Cardiac fibroblast (primary cell): ENCODE data around the gene TNFAIP1.

Source experiments
- DNase-seq, 2 donors: peaks; one replicate each; pipeline versions ENCODE4 v3.0.0 to v3.0.0-alpha.2; 2010; ENCODE audit warnings: low read depth in 2 of 2
- H3K4me3 ChIP-seq, 2 donors: replicated peaks in 1 of 2; 1 replicate in 1 of 2; 2 replicates in 1 of 2; pipeline ENCODE4 v1.5.1; 2011; ENCODE audit warnings: low read depth in 2 of 2, low read length in 2 of 2, mild to moderate bottlenecking in 2 of 2, moderate library complexity in 1 of 2
- TF ChIP-seq, protein P1 (sequence below): IDR thresholded peaks from one replicate; pipeline ENCODE4 v1.5.1; 2011; ENCODE audit warnings: low read depth, mild to moderate bottlenecking, low read length, inconsistent platforms

TNFAIP1 gene

DNA sequence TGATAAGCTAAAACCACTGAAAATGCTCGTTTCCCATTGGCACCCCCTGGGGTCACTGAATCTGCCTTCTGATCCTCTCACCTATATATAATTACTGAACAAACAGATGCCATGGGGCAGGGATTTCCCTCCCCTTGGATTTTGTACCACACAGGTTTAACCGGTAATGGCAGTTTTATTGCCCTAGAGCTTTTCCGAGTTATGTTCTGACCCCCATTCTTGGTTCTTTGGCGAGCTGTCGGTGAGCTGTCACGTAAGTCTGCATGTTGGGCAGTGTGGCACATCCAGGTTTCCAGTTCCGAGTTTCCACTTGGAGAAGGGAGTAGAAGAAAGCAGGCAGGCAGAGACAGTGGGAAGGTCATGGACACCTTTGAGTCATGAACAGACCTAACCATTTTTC, 9.4 kb upstream of the TNFAIP1 start:
- TF ChIP-seq, protein P1, sequence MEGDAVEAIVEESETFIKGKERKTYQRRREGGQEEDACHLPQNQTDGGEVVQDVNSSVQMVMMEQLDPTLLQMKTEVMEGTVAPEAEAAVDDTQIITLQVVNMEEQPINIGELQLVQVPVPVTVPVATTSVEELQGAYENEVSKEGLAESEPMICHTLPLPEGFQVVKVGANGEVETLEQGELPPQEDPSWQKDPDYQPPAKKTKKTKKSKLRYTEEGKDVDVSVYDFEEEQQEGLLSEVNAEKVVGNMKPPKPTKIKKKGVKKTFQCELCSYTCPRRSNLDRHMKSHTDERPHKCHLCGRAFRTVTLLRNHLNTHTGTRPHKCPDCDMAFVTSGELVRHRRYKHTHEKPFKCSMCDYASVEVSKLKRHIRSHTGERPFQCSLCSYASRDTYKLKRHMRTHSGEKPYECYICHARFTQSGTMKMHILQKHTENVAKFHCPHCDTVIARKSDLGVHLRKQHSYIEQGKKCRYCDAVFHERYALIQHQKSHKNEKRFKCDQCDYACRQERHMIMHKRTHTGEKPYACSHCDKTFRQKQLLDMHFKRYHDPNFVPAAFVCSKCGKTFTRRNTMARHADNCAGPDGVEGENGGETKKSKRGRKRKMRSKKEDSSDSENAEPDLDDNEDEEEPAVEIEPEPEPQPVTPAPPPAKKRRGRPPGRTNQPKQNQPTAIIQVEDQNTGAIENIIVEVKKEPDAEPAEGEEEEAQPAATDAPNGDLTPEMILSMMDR: no peak
- H3K4me3 ChIP-seq: no peak overlapping the region
- DNase-seq: no peak

DNA sequence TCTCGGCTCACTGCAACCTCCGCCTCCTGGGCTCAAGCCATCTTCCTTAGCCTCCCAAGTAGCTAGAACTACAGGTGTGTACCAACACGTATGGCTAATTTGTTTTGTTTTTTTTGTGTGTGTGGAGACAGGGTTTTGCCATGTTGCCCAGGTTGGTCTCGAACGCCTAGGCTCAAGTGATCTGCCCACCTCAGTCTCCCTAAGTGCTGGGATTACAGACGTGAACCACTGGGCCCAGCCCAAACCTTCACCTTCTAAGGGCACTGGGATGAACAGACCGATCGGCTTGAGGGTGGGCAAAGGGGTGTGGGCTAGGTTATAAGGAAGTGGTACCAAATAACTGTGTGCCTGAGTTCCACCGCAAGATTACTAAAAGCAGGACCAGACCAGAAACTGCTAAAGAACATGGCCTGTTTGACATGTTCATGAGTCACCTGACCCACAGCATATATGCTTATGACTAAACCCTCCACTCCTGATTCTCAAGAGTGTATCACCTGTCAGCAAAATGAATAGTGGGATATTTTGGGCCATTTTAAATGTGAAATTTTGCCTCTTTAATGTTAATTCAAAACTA, 8.4 kb upstream of the TNFAIP1 start:
- no peak for DNase-seq
- no peak overlapping the region for H3K4me3 ChIP-seq
- TF ChIP-seq, protein P1: no peak

- no peak overlapping the region for H3K4me3 ChIP-seq
- TF ChIP-seq, protein P1: no peak
- DNase-seq: peak in 1 of 2 donors; percentile 22
These were observed 7.9 kb upstream of the TNFAIP1 start for GRCh38 chr17:28327709-28328108.

DNA sequence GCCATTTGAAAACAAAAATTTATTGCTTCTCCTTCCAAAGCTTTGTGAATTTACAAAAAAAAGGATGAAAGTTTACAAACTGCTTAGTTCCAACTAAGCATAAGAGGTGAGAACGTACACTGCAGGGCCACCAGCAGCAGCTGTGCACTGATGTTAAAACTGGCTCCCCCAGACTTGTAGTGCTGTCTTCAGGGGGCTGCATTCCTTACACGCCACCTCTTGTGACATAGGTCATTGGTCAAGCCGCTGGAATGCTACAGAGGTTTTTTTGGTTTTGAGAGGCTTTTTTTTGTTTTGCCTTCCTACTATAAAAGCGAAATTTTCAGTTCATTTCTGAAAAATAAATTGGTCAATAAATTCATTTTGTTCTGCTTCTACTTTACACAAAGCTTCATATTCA, 7.2 kb upstream of the TNFAIP1 start:
- DNase-seq: peak in 1 of 2 donors; percentile 23
- no peak overlapping the region for H3K4me3 ChIP-seq
- TF ChIP-seq, protein P1: no peak

DNA sequence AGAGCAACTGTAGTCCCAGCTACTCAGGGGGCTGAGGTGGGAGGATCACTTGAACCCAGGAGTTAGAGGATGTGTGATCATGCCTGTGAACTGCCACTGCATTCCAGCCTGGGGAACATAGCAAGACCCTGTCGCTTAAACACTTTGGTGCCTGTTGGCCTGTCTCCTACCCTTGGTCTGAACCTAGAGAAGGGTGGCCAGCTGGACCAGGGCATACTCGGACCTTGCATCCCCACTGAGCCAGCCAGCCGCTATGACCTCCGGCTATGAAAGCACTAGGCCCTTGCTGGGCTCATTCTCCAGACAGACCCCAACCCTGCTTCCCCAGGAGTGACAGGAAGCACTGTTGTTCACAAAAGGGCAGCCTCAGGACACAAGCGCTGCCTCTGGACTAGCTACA, 4.9 kb upstream of the TNFAIP1 start:
- no peak overlapping the region for H3K4me3 ChIP-seq
- no peak for DNase-seq
- TF ChIP-seq, protein P1: no peak

DNA sequence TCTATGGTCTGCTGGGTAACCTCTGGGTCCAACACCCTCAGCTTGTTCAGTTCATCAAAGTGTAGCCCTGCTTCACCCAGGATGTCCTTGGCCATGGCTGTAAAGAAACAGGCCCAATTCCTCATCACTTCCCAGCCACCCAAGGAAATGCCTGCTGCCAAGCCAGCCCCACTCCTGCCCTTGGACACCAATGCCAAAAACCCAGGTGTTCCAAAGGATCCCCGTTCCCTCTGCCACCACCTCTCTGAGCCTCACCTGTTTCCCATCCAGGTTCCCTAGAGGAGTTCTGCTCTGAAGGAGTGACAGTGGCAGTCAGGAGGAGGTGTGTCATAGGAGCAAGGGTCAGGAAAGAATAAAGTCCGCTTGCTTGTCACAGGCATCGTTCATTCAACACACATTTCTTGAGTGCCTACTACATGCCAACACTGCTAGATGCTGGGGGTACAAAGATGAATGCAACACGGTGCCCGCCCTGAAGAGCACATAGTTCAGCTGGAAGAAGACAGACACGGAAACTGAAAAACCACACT, 3.6 kb upstream of the TNFAIP1 start:
- TF ChIP-seq, protein P1: no peak
- H3K4me3 ChIP-seq: no peak overlapping the region
- no peak for DNase-seq

DNA sequence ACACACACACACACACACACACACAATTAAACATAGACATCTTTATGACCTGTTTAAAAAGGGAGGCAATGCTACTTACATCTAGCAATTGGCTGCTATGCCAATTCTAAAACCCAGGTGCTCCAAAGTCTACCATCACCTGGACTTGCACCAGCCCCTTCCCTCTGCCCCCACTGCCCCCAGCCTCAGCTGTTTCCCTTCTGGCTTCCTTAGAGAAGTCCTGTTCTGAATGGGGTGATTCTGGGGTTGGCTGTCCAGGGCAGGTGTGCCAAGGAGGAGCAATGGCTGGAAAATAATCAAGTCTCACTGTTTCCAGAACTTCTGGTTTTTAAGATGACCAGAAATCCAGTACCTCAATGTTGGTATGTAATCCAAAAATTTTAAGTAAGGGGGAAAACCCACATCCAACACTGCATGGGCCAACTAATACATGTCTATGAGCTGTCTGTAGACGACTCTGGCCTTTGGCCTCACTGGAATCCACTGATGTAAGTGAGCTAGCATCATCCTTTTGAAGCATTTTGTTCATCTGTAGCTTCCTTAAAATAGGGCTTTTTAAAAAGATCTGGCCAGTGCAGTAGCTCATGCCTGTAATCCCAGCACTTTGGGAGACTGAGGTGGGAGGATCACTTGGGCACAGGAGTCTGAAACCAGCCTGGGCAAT, 2.3 kb upstream of the TNFAIP1 start:
- DNase-seq: peak in 1 of 2 donors; percentile 35
- TF ChIP-seq, protein P1: no peak
- no peak overlapping the region for H3K4me3 ChIP-seq
